Endothelial cell of umbilical vein (primary cell): Measurements from ENCODE around the gene DNAJB11.

Experiments
- EZH2 ChIP-seq: IDR thresholded peaks from 2 replicates; pipeline ENCODE4 v1.6.1; 2012; ENCODE audit warnings: borderline replicate concordance, low read depth, mild to moderate bottlenecking, moderate library complexity, low read length, inconsistent platforms; ENCODE audit not compliant: severe bottlenecking
- FOS ChIP-seq: IDR thresholded peaks from 2 replicates; pipeline ENCODE4 v1.6.1; 2011; ENCODE audit warnings: mild to moderate bottlenecking, low read length, moderate library complexity, borderline replicate concordance; ENCODE audit not compliant: insufficient read depth
- GATA2 ChIP-seq: IDR thresholded peaks from 2 replicates; pipeline ENCODE4 v1.7.0; 2011; ENCODE audit warnings: low read depth, mild to moderate bottlenecking, moderate library complexity, mixed read lengths, low read length; ENCODE audit not compliant: insufficient read length, insufficient read depth
- MYC ChIP-seq: IDR thresholded peaks from one replicate; pipeline ENCODE4 v1.6.1; 2011; ENCODE audit warnings: mild to moderate bottlenecking, low read depth, low read length
- POLR2A ChIP-seq: IDR thresholded peaks from 2 replicates; pipeline ENCODE4 v1.6.1; 2012; ENCODE audit warnings: low read depth, mild to moderate bottlenecking, control low read depth, low read length
- POLR2AphosphoS5 ChIP-seq: IDR thresholded peaks from 2 replicates; pipeline ENCODE4 v1.6.1; 2012; ENCODE audit warnings: low read depth, mild to moderate bottlenecking, control low read depth, low read length, moderate library complexity; ENCODE audit not compliant: insufficient read depth
- TF ChIP-seq, protein P1 (sequence below), 2 donors: IDR thresholded peaks; 1 replicate in 1 of 2; 2 replicates in 1 of 2; pipeline ENCODE4 v1.5.1; 2011; ENCODE audit warnings: low read length in 2 of 2, mild to moderate bottlenecking in 2 of 2, moderate library complexity in 2 of 2, control low read depth in 1 of 2, inconsistent platforms in 1 of 2, low read depth in 1 of 2; ENCODE audit not compliant: insufficient read depth in 1 of 2; ENCODE audit errors: extremely low read depth in 1 of 2
- TF ChIP-seq, protein P2 (sequence below): IDR thresholded peaks from 2 replicates; pipeline ENCODE4 v1.6.1; 2011; ENCODE audit not compliant: insufficient read depth, insufficient read length

DNA sequence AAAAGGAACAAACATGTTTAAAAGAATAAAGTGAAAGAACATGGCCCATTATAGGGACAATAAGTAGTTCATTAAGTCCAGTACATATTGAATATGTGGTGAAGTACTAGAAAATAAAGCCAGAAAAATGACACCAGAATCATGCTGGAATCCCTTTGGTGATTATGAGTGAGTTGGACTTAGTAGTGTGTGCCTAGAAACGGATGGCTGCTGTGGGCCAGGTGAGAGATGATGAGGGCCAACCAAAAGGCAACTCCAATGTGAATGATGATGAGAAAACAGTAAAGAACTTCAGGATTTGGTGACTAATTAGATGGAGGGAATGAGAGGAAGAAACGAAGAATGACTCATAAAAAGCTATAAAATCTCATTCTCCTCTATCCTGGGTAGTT is 29.7 kb upstream of the DNAJB11 start:
- TF ChIP-seq, protein P1, sequence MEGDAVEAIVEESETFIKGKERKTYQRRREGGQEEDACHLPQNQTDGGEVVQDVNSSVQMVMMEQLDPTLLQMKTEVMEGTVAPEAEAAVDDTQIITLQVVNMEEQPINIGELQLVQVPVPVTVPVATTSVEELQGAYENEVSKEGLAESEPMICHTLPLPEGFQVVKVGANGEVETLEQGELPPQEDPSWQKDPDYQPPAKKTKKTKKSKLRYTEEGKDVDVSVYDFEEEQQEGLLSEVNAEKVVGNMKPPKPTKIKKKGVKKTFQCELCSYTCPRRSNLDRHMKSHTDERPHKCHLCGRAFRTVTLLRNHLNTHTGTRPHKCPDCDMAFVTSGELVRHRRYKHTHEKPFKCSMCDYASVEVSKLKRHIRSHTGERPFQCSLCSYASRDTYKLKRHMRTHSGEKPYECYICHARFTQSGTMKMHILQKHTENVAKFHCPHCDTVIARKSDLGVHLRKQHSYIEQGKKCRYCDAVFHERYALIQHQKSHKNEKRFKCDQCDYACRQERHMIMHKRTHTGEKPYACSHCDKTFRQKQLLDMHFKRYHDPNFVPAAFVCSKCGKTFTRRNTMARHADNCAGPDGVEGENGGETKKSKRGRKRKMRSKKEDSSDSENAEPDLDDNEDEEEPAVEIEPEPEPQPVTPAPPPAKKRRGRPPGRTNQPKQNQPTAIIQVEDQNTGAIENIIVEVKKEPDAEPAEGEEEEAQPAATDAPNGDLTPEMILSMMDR (IDR thresholded peaks at IDR 0.05; ENCODE audit: extremely low read depth in 1 of 2, insufficient read depth in 1 of 2, low read depth in 1 of 2, low read length in 2 of 2): no peak
- TF ChIP-seq FOS (peak; percentile 48), POLR2A (no peak), EZH2 (no peak), MYC (no peak), GATA2 (no peak), POLR2AphosphoS5 (no peak)
- TF ChIP-seq, protein P2, sequence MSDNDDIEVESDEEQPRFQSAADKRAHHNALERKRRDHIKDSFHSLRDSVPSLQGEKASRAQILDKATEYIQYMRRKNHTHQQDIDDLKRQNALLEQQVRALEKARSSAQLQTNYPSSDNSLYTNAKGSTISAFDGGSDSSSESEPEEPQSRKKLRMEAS: no peak
